Measurements from ENCODE around the gene PLTP.

DNA sequence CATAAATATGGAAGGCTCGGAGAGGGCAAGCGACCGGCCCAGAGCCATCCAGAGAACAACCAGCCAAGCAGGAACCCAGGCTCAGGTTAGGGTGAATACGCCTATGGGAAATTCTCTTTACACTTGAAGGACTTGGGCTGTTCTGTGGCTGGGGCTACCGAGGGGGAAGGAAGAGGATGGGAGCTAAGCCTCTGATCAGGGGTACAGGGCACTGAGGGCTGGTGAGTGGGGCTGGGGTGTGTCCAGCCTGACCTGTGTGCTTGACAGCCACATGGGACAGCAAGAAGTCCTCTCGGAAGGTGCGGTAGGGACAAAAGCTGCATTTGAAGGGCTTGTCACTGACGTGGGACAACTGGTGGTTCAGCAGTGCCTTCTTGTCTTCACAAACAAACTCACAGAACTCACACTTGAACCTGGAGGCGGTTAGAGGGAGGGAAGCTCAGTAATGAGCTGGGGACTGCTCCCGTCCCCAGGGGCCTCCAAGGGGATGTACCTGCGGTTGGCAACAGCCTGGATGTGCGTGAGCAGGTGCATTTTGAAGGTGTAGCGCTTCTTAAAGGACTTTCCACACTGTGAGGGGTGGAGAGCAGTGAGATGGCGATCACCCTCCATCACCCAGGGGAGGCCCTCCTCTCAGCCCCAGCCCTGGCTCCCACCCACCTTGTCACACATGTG, 48.1 kb upstream of the PLTP start:
- TF ChIP-seq, protein P1, sequence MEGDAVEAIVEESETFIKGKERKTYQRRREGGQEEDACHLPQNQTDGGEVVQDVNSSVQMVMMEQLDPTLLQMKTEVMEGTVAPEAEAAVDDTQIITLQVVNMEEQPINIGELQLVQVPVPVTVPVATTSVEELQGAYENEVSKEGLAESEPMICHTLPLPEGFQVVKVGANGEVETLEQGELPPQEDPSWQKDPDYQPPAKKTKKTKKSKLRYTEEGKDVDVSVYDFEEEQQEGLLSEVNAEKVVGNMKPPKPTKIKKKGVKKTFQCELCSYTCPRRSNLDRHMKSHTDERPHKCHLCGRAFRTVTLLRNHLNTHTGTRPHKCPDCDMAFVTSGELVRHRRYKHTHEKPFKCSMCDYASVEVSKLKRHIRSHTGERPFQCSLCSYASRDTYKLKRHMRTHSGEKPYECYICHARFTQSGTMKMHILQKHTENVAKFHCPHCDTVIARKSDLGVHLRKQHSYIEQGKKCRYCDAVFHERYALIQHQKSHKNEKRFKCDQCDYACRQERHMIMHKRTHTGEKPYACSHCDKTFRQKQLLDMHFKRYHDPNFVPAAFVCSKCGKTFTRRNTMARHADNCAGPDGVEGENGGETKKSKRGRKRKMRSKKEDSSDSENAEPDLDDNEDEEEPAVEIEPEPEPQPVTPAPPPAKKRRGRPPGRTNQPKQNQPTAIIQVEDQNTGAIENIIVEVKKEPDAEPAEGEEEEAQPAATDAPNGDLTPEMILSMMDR (IDR thresholded peaks at IDR 0.05): no peak
- TF ChIP-seq POLR2A (IDR thresholded peaks at IDR 0.05): no peak
- TF ChIP-seq POLR2AphosphoS5 (IDR thresholded peaks at IDR 0.05): no peak

All from suprapubic skin (tissue), 4 donors.